GM18907 (cell line): ENCODE data around the gene ZNF573.

ENCODE experiments used
- ATAC-seq: cut with Tn5 transposase; IDR thresholded peaks from one replicate; pipeline ENCODE4 v1.9.1; 2021; ENCODE audit warnings: mild to moderate bottlenecking, moderate library complexity; ENCODE audit not compliant: unreplicated experiment

ZNF573 gene

GRCh38 chr19:37695144-37695899 is 84.1 kb downstream of the ZNF573 start:
- no peak for ATAC-seq

GRCh38 chr19:37692956-37693620 is 86.3 kb downstream of the ZNF573 start:
- ATAC-seq = no peak

GRCh38 chr19:37691881-37692504 is 87.4 kb downstream of the ZNF573 start:
- no peak for ATAC-seq
